ENCODE data around the gene PAPPA.

GRCh38 chr9:116349684-116350083 lies 196.1 kb downstream of the PAPPA start:
- no peak for TF ChIP-seq POLR2A (IDR thresholded peaks at IDR 0.05; ENCODE audit: borderline replicate concordance, extremely low read depth, insufficient read depth, insufficient read length)
- TF ChIP-seq JUND (IDR thresholded peaks at IDR 0.05) = no peak
- no peak for TF ChIP-seq EZH2phosphoT487 (IDR thresholded peaks at IDR 0.05; ENCODE audit: borderline replicate concordance)
- TF ChIP-seq ZFX (IDR thresholded peaks at IDR 0.05) = no peak
- no peak for TF ChIP-seq YY1 (IDR thresholded peaks at IDR 0.05; ENCODE audit: extremely low read depth, insufficient replicate concordance, low read depth, low read length)
- TF ChIP-seq ATF3 (IDR thresholded peaks at IDR 0.05) = no peak
- no peak for TF ChIP-seq SP1 (IDR thresholded peaks at IDR 0.05; ENCODE audit: low read depth)
- no peak for TF ChIP-seq CTCF (IDR thresholded peaks at IDR 0.05 in 2 of 3, conservative IDR thresholded peaks at IDR 0.05 in 1 of 3; ENCODE audit: borderline replicate concordance in 1 of 3, insufficient read depth in 1 of 3, low read depth in 2 of 3, low read length in 2 of 3)
- no peak for TF ChIP-seq MAX (IDR thresholded peaks at IDR 0.05)
- TF ChIP-seq SIN3A (IDR thresholded peaks at IDR 0.05; ENCODE audit: low read depth) = no peak
